Measurements from ENCODE around the gene PDLIM5.

GRCh38 chr4:94635177-94635576 lies 183.4 kb downstream of the PDLIM5 start:
- TF ChIP-seq SPI1 (IDR thresholded peaks at IDR 0.05; ENCODE audit: low read depth, low read length), result no peak
- no peak for TF ChIP-seq POLR2AphosphoS5 (IDR thresholded peaks at IDR 0.05; ENCODE audit: low read depth, low read length)

Measured in GM12891 (cell line).